Omental fat pad (tissue), 4 donors: ENCODE measurements around the gene PKD2L1. TPM values are rescaled to one million over a fixed set of nuclear protein-coding genes. Genes with fewer than 3 reads are reported as not detected.
A peak's percentile ranks its signal among the peaks of the same experiment; 100 is the strongest.

Experiments used
- ATAC-seq: fragments of 150-250 bp; one replicate; pipeline ENCODE4 v1.9.1; 2016; ENCODE audit warnings: mild to moderate bottlenecking, moderate library complexity; ENCODE audit not compliant: low FRiP score
- DNase-seq: peaks from one replicate; pipeline ENCODE4 v3.0.0-alpha.2; 2019; ENCODE audit warnings: low spot score
- CTCF ChIP-seq, 3 donors: fragments of 450-650 bp; IDR thresholded peaks; one replicate each; pipeline ENCODE4 v1.5.1; 2016 to 2017; ENCODE audit warnings: antibody characterized with exemption in 3 of 3, mild to moderate bottlenecking in 3 of 3, moderate library complexity in 2 of 3
- total RNA-seq, 4 donors: library from RNA; depleted of rRNA; stranded (reverse); fragments of >200 nt; gene quantifications; one replicate each; pipeline ENCODE4 v1.1.0, GENCODE V29; 2016

The PKD2L1 gene
- total RNA-seq, 4 donors from 2014 or later = 0.24 to 0.37 TPM; not detected in 2

GRCh38 chr10:100340948-100341847, 11.2 kb upstream of the PKD2L1 start:
- no peak for DNase-seq

GRCh38 chr10:100339236-100339635, 9.2 kb upstream of the PKD2L1 start:
- no peak for DNase-seq
- no peak for ATAC-seq
- TF ChIP-seq CTCF (IDR thresholded peaks at IDR 0.05) = no peak

More at GRCh38 chr10:100340948-100341847, 11.2 kb upstream of the PKD2L1 start:
- no peak for TF ChIP-seq CTCF (IDR thresholded peaks at IDR 0.05)
- ATAC-seq = no peak

DNA sequence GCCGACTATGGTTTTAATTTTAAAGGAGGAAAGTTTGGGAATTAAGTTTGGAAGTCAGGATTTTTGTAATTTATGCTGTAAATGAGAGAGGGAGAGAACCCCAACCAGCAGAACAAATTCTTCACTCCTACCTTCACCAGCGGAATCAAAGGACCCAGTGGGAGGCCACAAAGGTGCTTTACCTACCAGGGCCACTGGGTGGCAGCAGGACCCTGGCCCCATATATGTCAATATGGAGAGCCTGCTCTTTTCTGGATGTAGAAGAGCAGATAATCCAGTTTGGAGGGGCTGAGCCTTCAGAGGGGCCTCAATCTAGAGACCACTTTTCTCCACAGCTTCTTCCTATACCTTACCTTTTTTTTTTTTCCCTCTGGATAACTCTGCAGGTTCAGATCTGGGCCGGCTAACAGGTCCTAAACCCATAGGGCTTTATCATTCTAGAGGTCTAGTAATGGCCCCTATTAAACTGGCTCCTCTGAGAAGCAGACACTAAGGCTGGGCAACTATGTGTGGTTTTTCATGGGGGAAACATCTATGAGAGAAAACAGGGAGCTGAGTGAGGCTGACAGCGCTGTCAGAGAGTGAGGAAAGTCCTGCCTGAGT, 8.5 kb upstream of the PKD2L1 start:
- ATAC-seq (no peak), DNase-seq (peak; percentile 58)
- TF ChIP-seq CTCF (IDR thresholded peaks at IDR 0.05) = peak in 1 of 3 donors; percentile 45

DNA sequence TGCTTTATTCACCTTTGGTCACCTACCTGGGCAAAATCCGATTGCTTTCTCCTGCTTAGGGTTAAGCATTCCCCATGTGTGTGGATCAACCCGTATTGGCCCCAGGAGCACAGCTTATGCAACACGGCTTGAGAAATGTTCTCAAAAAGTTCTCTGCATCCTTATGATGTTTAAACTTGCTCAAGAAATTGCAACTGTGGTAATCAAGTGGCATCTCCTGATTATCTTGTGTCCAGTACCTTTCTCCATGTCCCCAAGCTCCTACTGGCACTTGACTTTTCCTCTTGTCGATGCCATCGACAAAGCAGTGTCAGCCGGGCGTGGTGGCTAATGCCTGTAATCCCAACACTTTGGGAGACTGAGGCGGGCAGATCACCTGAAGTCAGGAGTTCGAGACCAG, 4.7 kb upstream of the PKD2L1 start:
- no peak for TF ChIP-seq CTCF (IDR thresholded peaks at IDR 0.05)
- no peak for DNase-seq
- no peak for ATAC-seq

DNA sequence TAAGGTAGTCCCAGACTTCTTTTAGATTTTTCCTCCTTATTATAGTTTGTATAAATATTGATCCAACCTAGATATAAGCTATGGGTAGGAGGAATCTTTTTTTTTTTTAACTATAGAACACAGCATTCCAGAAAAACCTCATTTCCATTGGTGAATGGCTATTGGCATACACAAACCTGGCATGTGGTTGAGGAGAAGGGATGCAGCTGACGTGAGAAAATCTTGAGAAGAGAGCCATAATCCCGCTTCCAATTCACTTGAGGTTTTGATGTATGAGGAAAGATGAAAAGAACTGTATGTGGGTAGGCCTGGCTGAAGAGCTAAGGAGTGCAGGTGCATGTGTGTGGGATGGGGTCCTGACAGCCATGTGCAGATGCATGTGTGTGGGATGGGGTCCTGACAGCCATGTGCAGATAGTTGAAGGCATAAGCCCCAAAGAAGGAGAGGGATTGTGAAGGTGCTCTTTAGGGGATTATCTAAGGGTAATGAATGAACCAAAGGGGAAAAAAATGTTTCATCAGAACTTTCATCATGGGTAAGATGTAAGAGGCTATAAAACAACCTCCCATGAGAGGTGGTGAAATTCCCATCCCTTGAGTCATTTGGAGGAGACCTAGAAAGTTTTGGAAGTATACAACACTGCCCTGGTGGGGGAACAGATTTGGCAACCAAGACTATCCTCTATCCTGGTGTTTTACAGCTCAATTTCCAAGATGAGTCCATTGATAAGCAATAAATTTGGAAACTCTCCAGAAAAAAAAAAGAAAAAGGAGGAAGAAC, 3.8 kb upstream of the PKD2L1 start:
- no peak for TF ChIP-seq CTCF (IDR thresholded peaks at IDR 0.05)
- ATAC-seq = no peak
- DNase-seq = no peak

DNA sequence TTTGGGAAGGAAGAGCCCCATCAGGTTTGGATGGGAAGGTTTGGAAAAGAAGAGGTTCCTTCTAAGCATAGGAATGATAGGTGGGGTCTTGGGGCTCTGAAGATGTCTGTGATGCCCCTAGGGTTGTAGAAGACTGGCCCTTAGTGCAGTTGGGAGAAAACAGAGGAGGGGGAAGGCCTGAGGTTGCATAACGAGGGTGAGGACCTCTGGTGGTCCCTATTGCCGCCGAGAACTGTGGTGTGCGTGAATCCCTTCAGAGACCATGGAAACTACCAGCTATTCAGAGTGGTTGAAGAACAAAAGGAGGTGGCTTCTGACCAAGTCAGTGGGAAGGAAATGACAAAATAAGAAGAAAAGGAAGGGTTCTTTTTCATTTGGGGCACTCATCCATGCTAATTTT, 3.1 kb upstream of the PKD2L1 start:
- ATAC-seq (no peak), DNase-seq (no peak)
- TF ChIP-seq CTCF (IDR thresholded peaks at IDR 0.05) = no peak
